OCI-LY1 (cell line): ENCODE measurements around the gene STX8.

Experiments used
- CTCF ChIP-seq: fragments of 200-600 bp; sonication (generic), shearing (Covaris generic); IDR thresholded peaks from 2 replicates; pipeline ENCODE4 v1.5.1; 2017; ENCODE audit warnings: mild to moderate bottlenecking, antibody characterized with exemption, low read length, moderate library complexity, mixed read lengths
- EZH2 ChIP-seq: fragments of 200-600 bp; sonication (generic), shearing (Covaris generic); IDR thresholded peaks from 2 replicates; pipeline ENCODE4 v1.8.0; 2017; ENCODE audit warnings: borderline replicate concordance, mixed run types, mild to moderate bottlenecking, antibody characterized with exemption, low read length, moderate library complexity, mixed read lengths

- no peak for TF ChIP-seq CTCF
- TF ChIP-seq EZH2: no peak
Observed at GRCh38 chr17:9229826-9230201, 345.8 kb downstream of the STX8 start.
